Subcutaneous abdominal adipose tissue (tissue), 5 donors: ENCODE data around the gene SLC5A1.
"Not testable (repeated sequence)": the region's sequence is repeated elsewhere in the genome, so short reads cannot be mapped to it uniquely, and the experiment has no call there.

ENCODE experiments used
- H3K27ac ChIP-seq: one replicate; pipeline ENCODE4 v1.7.0; 2013; ENCODE audit warnings: low read depth, mild to moderate bottlenecking, inconsistent platforms, low read length, moderate library complexity
- H3K27me3 ChIP-seq, 5 donors: one replicate each; pipeline ENCODE4 v1.7.0; 2013; ENCODE audit warnings: low read length in 5 of 5, inconsistent platforms in 1 of 5; ENCODE audit not compliant: control insufficient read depth in 5 of 5, insufficient read depth in 4 of 5
- H3K36me3 ChIP-seq, 5 donors: one replicate each; pipeline ENCODE4 v1.7.0; 2013; ENCODE audit warnings: low read length in 5 of 5; ENCODE audit not compliant: control insufficient read depth in 5 of 5, insufficient read depth in 5 of 5
- H3K4me1 ChIP-seq, 5 donors: one replicate each; pipeline ENCODE4 v1.7.0; 2013; ENCODE audit warnings: low read length in 5 of 5, mild to moderate bottlenecking in 3 of 5, moderate library complexity in 1 of 5; ENCODE audit not compliant: control insufficient read depth in 5 of 5, insufficient read depth in 5 of 5
- H3K4me3 ChIP-seq, 5 donors: one replicate each; pipeline ENCODE4 v1.7.0; 2013; ENCODE audit warnings: low read length in 5 of 5, low read depth in 1 of 5
- H3K9ac ChIP-seq, 5 donors: one replicate each; pipeline ENCODE4 v1.7.0; 2013; ENCODE audit warnings: low read length in 5 of 5, mild to moderate bottlenecking in 4 of 5, moderate library complexity in 3 of 5
- H3K9me3 ChIP-seq, 5 donors: one replicate each; pipeline ENCODE4 v1.7.0; 2013; ENCODE audit warnings: low read length in 5 of 5; ENCODE audit not compliant: control insufficient read depth in 5 of 5
- donor health status: healthy.
- donor health status: healthy.
- donor health status: healthy.
- donor health status: healthy.
- donor health status: healthy.

SLC5A1 gene

DNA sequence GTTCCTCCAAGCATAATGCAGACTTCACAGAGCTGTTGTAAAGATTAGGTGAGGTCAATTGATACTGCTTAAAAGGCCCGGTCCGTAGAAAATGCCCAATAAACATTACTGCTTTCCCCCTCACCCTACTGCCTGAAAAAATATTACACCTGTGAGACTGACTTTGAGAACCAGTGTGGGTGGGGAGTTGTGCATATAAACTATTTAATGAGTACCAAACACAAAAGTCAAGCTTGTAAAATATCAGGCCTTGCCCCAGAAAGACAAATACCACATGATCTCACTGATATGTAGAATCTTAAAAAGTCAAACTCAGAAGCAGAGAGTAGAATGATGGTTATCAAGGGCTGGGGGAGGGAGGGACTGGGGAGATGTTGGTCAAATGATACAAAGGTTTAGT, 69.3 kb downstream of the SLC5A1 start:
- H3K4me1 ChIP-seq: no peaks in the 10 kb centered on the region
- no peak overlapping the region for H3K27ac ChIP-seq
- no peaks in the 10 kb centered on the region for H3K36me3 ChIP-seq
- no peak overlapping the region for H3K9ac ChIP-seq
- H3K9me3 ChIP-seq: no peaks in the 10 kb centered on the region
- H3K4me3 ChIP-seq: no peak overlapping the region
- H3K27me3 ChIP-seq: peaks cover 0 to 9% (median 3%) of the 10 kb centered on the region in 5 donors

DNA sequence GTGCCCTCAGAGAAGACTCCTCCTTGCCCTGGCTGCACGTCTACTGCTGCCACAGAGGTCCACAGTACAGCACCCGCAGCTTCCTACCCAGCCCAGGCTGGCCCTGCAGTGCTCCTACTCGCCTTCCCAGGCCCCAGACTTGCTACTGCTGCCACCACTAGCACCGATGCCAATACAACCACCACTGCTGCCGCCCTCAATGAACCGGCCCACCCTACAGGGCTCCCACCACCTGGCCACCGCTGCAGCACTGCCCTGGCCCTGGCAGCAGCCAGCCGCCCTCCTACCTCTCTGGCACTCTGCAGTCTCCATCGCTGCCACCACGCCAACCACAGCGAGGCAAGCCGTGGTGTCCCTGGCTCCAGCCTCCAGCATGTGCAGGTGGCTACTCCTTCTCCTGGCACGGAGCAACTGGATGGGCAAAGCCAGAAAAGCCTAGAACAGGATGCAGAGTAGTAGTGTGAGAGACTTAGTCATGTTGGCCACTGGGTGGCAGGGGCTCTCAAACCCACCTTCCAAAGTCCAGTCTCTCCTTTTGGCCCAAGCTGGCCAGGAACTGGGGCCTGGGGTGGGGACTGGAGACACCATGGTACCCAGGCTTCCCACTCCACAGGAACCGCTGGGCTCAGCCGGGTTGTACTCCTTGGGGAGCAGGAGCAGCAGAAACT, 76.6 kb downstream of the SLC5A1 start:
- no peak overlapping the region for H3K27ac ChIP-seq
- no peaks in the 10 kb centered on the region for H3K4me1 ChIP-seq
- H3K9me3 ChIP-seq: no peaks in the 10 kb centered on the region
- peaks cover 0 to 3% (median 0%) of the 10 kb centered on the region in 5 donors for H3K27me3 ChIP-seq
- no peak overlapping the region for H3K9ac ChIP-seq
- H3K4me3 ChIP-seq: no peak overlapping the region
- no peaks in the 10 kb centered on the region for H3K36me3 ChIP-seq

- no peaks in the 10 kb centered on the region for H3K9me3 ChIP-seq
- H3K27me3 ChIP-seq: peaks cover 0 to 3% (median 0%) of the 10 kb centered on the region in 5 donors
- H3K27ac ChIP-seq: no peak overlapping the region
- H3K4me1 ChIP-seq: no peaks in the 10 kb centered on the region
- H3K36me3 ChIP-seq: no peaks in the 10 kb centered on the region
- no peak overlapping the region for H3K9ac ChIP-seq
- H3K4me3 ChIP-seq: no peak overlapping the region
Measured at GRCh38 chr22:32120603-32121002, 77.5 kb downstream of the SLC5A1 start.

- no peak overlapping the region for H3K27ac ChIP-seq
- no peaks in the 10 kb centered on the region for H3K36me3 ChIP-seq
- H3K9me3 ChIP-seq: no peaks in the 10 kb centered on the region
- peaks cover 0 to 3% (median 0%) of the 10 kb centered on the region in 5 donors for H3K27me3 ChIP-seq
- H3K4me1 ChIP-seq: no peaks in the 10 kb centered on the region
- H3K9ac ChIP-seq: no peak overlapping the region
- no peak overlapping the region for H3K4me3 ChIP-seq
Measured at GRCh38 chr22:32122899-32123298, 79.8 kb downstream of the SLC5A1 start.

GRCh38 chr22:32123657-32124056, 80.6 kb downstream of the SLC5A1 start:
- Histone ChIP-seq H3K4me3 (no peak overlapping the region), H3K9ac (no peak overlapping the region), H3K27me3 (peaks cover 0 to 3% (median 0%) of the 10 kb centered on the region in 5 donors), H3K27ac (no peak overlapping the region), H3K4me1 (no peaks in the 10 kb centered on the region), H3K36me3 (no peaks in the 10 kb centered on the region), H3K9me3 (no peaks in the 10 kb centered on the region)

DNA sequence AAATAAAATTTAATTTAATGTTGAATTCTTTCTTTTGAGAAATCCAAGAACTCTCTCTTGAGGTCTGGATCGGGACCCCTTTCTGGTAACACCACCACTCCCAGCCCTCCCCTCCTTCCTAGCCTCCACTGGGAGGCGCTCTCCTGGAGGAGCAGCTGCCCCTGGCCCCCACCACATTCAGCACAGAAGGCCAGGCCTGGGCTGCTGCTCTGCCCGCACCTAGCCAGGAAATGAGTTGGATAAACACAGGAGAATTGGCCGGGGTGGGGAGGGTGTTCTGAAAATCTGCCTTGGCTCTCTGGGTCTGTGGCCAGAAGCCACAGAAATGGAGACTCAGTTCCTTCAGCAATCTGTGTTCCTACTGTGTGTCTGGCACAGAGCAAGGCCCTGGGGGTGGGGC, 84.8 kb downstream of the SLC5A1 start:
- no peaks in the 10 kb centered on the region for H3K36me3 ChIP-seq
- H3K4me1 ChIP-seq: no peaks in the 10 kb centered on the region
- H3K9me3 ChIP-seq: peaks cover 0 to 2% (median 0%) of the 10 kb centered on the region in 5 donors
- H3K27ac ChIP-seq: no peak overlapping the region
- no peak overlapping the region for H3K9ac ChIP-seq
- H3K27me3 ChIP-seq: peaks cover 0 to 3% (median 0%) of the 10 kb centered on the region in 5 donors
- no peak overlapping the region for H3K4me3 ChIP-seq

DNA sequence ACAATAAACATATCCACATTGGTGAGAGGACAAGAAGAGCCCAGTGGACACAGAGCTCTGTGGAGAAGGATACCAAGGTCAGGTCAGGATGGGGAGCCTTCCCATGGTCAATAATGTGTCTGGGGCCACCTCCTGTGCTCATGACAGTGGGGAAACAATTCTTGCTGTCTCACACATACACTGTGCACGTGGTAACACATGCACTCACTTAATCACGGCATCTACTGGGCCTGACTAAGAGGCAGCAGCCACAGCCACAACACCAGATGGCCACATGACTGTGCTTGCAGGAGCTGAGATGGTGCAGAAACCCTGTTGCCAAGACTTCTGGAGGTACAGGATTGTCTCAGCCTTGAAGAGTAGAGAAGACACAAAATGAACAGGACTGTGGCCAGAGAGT, 87.4 kb downstream of the SLC5A1 start:
- peaks cover 0 to 7% (median 0%) of the 10 kb centered on the region in 5 donors for H3K27me3 ChIP-seq
- no peaks in the 10 kb centered on the region for H3K36me3 ChIP-seq
- no peak overlapping the region for H3K9ac ChIP-seq

DNA sequence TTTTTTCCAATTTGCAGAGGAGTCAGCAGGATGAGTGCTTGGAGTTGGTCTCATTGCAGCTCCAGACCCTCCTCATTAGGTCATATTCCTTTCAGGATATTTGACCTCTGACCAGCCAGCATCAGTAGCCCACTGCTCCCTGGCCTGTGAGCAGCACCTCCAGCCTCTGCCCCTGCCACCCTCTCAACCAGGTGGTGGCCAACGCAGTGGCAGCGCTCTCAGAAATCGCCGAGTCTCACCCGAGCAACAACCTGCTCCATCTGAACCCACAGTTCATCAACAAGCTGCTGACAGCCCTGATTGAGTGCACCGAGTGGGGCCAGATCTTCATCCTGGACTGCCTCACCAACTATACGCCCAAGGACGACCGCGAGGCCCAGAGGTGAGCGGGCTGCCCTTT, 89.1 kb downstream of the SLC5A1 start:
- Histone ChIP-seq H3K4me3 (no peak overlapping the region), H3K36me3 (no peaks in the 10 kb centered on the region), H3K27ac (no peak overlapping the region), H3K9ac (no peak overlapping the region), H3K4me1 (peaks cover 0 to under 1% (median 0%) of the 10 kb centered on the region in 5 donors), H3K27me3 (peaks cover 0 to 7% (median 0%) of the 10 kb centered on the region in 5 donors), H3K9me3 (peaks cover 0 to 2% (median 0%) of the 10 kb centered on the region in 5 donors)

More for the DNA sequence above, 87.4 kb downstream of the SLC5A1 start:
- Histone ChIP-seq H3K4me1 (no peaks in the 10 kb centered on the region), H3K9me3 (peaks cover 0 to 2% (median 0%) of the 10 kb centered on the region in 5 donors), H3K4me3 (no peak overlapping the region), H3K27ac (no peak overlapping the region)

GRCh38 chr22:32132783-32133182, 89.7 kb downstream of the SLC5A1 start:
- Histone ChIP-seq H3K9me3 (peaks cover 0 to 2% (median 0%) of the 10 kb centered on the region in 5 donors), H3K9ac (no peak overlapping the region), H3K27me3 (peaks cover 0 to 7% (median 0%) of the 10 kb centered on the region in 5 donors), H3K4me3 (no peak overlapping the region), H3K36me3 (no peaks in the 10 kb centered on the region), H3K4me1 (peaks cover 0 to 6% (median 0%) of the 10 kb centered on the region in 5 donors), H3K27ac (no peak overlapping the region)

GRCh38 chr22:32134796-32135195, 91.7 kb downstream of the SLC5A1 start:
- not testable (repeated sequence) for H3K4me1 ChIP-seq, H3K9me3 ChIP-seq, H3K9ac ChIP-seq, H3K4me3 ChIP-seq, H3K27ac ChIP-seq, H3K27me3 ChIP-seq, H3K36me3 ChIP-seq
